ENCODE data around the gene BOC.

DNA sequence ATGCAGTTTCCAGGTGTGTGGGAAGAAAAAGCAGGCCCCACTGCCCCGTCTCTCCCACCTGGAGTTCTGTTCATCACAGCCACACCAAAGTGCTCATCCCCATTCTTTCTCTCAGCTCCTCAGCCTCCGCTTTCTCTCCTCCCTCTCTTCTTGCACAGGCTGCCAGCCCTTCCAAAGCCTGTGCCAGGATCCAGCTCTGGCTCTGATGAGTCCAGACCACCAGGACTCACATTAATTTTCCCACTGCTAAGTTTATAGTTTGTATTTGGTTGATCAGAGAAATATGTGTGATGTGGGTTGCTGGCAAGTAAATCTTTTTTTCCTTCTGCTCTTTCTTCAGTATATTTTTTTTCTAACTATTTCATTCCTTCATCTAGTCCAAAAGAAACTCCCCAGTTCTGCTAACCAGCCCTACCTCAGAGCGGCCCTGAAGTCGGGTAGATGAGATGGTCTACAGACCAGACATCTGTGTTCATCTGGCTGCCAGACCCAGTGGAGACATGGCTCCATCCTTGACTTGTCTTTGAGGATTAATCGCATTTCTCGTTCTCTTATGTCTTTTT, 49.8 kb downstream of the BOC start:
- peak in 2 of 3 donors; percentile 33 to 82 for TF ChIP-seq POLR2AphosphoS5 (IDR thresholded peaks at IDR 0.05)
- TF ChIP-seq, protein P1, sequence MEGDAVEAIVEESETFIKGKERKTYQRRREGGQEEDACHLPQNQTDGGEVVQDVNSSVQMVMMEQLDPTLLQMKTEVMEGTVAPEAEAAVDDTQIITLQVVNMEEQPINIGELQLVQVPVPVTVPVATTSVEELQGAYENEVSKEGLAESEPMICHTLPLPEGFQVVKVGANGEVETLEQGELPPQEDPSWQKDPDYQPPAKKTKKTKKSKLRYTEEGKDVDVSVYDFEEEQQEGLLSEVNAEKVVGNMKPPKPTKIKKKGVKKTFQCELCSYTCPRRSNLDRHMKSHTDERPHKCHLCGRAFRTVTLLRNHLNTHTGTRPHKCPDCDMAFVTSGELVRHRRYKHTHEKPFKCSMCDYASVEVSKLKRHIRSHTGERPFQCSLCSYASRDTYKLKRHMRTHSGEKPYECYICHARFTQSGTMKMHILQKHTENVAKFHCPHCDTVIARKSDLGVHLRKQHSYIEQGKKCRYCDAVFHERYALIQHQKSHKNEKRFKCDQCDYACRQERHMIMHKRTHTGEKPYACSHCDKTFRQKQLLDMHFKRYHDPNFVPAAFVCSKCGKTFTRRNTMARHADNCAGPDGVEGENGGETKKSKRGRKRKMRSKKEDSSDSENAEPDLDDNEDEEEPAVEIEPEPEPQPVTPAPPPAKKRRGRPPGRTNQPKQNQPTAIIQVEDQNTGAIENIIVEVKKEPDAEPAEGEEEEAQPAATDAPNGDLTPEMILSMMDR (IDR thresholded peaks at IDR 0.05), result no peak
- TF ChIP-seq POLR2A (IDR thresholded peaks at IDR 0.05), result no peak

Data from breast epithelium (tissue), 3 donors.